Medulla oblongata (tissue), 1 donor: Measurements from ENCODE around the gene LEP.
"Not testable (repeated sequence)": the region's sequence is repeated elsewhere in the genome, so short reads cannot be mapped to it uniquely, and the experiment has no call there.

Experiments used
- DNase-seq: peaks from one replicate; pipeline ENCODE4 v3.0.0-alpha.2; 2015; ENCODE audit errors: extremely low spot score

LEP gene

DNA sequence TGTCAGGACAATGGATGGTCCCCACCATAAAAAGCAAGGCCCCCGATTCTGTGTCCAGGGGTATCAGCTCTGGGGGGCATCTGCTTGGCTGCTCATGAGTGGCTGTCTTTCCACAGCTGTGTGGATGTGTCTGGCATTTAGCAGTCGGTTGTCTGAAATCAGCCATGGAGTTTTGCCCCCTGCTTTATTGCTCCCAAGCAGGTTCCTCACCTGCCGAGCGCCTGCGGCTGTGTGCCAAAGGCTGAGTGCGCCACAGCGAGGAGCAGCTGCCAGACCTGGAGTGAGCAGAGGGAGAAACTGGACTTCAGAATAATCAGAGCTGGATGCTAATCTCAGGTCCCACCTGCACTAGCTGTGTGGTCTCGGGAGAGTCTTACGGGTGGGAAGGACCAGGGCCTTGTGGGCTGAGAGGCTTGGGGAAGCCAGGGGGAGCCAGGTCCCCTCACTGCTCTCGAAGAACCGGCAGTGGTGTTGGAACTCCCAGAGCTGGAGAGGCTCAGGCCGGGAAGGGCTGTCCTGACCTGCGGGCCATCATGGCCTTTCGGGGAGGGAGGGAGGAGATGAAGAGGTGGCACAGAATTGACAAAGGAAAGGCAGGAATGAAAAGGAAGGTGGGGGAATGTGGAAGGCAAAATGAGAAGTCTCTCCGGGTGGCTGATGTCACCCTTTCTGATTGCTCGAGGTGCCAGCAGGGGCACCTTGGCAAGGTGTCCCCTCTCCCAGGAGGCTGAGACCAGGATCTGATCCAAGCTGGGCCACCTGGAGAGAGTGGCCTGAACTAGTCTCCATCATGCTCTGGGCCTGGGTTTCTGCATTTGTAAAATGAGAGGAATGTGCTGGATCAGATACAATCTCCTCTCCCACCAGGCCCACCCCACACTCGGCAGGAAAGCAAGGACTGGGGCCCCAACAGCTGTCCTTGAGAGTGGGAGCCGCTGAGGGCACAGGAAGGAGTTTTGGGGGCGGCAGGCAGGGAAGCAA, 30.2 kb upstream of the LEP start:
- DNase-seq: no peak

DNA sequence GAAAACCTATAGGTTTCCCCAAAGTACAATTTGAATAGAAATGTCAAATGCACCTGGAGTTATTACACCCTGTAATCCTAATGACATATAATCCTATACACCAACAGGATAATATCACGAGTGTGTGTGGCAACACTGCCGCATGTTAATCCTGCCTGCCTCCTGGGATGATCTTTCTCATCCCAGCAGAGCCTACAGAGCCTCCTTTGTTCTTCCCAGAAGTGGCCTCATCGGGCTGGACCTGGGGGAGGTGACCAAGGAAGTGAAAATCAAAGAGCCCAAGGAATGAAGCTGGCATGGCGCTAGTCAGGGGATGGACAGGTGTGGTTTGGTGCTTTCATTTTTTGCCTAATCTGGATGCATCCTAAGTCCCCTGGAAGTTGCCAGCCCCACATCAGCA, 29.5 kb upstream of the LEP start:
- no peak for DNase-seq

DNA sequence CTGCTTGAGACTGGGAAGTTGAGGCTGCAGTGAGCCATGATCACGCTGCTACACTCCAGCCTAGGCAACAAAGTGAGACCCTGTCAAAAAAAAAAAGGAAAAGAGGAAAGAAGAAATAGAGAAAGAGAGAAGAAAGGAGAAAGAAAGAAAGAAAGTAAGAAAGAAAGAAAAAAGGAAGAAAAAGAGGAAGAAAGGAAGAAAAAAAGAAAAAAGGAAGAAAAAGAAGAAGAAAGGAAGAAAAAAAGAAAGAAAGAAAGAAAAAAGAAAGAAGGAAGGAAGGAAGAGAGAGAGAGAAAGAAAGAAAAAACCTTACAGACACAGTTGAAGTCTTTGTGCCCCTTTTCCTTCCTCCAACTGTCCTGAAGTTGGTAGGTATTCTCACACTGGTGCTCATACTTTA, 26.6 kb upstream of the LEP start:
- no peak for DNase-seq

DNA sequence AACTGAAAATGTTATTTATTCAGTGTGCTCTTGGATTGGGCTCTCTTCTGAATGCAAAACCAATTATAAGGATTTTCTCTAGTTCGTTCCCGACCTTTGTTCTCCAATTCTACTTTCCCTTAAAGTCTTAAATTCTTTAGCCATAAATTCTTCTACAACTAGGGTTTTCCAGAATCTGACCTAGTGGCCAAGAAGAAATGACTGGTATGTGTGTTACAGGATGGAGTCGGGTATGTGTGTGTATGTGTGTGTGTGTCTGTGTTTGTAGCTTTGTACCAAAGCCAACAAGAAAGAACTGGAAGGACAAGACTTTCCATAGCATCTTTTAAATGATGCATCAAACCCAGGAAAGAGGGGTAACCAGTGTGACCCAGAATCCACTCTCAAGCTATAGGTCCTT, 25.8 kb upstream of the LEP start:
- no peak for DNase-seq

DNA sequence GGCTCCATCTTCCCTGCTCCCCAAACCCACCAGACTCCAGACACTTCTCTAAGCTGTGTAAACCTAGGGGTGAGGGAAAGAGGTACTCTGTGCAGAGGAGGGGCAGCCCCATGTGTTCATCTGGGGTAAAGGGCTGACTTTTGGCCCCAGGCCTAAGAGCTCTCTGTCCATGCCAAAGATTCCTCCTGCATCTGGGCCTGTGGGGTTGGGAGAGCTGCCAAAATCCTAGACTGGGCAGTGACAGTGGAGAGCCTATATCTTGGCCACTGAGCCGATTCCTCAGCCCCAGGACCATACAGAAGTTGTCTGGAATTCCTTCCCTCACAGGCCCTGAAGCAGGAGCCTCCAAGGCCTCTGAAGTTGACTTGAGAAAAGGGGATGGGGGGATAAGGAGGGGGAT, 25.3 kb upstream of the LEP start:
- DNase-seq: no peak

DNA sequence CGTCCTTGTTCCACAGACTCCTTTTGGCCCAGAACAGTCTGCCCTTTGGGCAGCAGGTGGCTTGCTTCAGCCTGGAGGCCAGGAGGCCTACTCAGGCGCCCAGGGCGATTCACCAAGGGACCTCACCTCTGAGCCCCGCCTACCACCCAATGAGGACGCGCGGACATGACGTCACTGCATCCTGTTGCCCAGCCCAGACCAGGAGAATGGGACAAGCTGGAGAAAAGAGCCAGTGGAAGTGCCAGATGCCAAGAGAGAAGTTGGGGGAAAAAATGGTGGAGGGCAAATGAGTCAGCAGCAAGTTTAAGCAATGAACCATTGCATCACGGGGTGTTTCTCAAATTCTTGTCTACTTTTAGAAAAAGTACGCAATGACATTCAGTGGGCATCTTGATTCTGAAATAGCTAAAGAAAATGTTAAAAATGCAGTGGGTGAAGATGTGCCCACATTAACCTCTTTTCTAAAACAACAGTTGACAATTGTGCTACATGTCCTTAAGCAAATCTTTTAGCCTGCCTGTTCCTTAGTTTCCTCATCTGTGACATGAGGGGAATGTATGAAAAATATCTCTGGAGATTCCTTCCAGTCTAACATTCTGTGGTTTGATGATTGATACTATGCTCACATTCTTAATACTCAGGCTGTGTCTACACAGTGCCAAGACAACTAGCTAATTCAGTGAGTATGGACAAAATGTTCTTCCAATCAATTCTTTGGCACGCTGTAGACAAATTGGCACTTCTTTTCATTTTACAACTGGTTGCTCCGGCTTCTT, 23.9 kb upstream of the LEP start:
- DNase-seq: no peak

DNA sequence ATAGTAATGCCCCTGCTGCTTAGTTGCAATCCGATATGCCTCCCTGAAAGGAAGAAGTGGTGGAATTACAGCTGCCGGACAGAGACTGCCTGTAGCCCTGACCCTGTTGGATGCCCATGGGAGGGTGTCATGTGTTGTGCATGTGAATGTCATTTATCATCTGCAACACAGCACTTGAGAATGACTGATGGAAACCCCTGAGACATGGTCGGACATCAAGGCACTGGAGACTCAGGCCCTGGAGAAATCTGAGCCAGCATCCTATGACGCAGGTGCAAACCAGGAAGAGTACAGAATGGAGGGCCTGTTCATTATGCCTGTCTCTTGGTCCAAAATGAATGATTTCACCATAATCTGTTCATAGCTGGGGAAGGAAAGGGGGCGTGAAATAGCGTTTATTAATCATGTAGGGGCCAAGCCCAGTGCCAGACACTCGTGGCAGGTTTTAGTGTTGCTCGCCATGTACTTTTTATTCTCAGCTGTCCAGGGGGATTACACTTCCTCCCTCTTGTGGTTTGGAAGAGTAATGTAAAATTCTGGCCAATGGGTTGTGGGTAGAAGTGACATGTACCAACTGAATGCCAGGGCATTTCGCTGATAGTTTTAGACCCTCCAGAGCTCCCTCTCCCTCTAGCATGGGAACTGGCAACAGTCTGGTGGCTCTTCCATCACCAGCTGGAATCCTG, 23.0 kb upstream of the LEP start:
- no peak for DNase-seq

DNA sequence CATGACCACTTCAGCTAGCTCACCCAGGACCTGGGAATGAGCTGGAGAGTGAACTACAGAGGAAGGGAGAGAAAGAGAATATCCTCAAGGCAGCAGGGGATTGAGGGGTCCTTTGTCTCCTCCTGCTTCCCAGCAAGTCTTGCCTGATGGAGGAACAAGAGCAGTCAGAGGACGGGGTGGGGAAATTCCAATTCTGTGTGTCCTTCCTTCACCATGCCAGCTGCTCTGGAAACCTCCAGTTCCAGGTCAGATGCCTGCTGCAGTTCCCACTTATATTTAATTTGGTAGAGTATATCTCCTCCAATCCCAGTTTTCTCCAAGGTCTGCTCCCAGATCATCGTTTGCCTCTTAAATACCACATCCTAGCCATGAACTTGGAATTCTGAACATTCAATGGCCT, 21.4 kb upstream of the LEP start:
- no peak for DNase-seq

DNA sequence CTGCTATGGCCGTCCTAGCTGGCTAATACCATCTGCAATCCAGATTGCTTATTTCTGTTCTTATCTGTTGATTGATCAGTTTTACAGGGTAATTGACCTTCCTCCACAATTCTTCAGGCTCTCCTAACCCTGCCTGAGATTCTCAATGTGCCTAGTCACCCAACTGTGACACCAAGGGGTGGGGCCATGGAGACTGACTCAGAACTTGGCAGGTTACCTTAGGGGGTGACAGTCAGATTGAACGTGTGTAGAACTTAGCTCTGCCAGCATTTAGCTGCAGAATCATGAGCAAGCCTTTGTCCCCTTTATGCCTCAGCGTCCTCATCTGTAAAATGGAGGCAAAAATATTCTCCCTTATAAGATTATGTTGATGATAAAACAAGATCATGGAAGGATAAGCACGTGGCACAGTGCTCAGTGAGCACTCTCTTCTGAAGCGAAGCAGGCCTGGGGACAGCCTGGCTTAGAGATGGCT, 19.1 kb upstream of the LEP start:
- no peak for DNase-seq

DNA sequence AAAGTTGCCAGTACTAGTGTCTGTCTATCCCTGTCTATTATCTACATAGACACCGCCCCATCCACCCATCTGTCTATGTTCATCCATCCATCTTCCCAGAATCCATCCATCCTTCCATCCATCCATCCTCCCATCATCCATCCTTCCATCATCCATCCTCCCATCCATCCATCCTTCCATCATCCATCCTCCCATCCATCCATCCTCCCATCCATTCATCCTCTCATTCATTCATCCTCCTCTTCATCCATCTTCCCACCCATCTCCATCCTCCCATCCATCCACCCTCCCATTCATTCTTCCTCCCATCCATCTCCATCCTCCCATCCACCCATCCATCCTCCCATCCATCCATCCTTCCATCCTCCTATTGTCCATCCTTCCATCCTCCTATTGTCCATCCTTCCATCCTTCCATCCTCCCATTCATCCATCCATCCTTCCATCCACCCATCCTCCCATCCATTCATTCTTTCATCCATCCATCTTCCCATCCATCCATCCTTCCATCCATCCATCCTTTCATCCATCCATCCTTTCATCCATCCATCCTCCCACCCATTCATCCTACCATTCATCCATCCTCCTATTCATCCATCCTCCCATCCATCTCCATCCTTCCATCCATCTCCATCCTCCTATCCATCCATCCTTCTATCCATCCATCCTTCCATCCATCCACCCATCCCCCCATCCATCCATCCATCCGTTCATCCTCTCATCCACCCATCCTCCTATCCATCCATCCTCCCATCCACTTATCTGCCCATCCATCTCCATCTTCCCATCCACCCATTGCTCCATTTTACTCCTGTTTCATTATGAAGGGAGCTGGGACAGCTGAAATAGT, 14.7 kb upstream of the LEP start:
- DNase-seq: no peak

DNA sequence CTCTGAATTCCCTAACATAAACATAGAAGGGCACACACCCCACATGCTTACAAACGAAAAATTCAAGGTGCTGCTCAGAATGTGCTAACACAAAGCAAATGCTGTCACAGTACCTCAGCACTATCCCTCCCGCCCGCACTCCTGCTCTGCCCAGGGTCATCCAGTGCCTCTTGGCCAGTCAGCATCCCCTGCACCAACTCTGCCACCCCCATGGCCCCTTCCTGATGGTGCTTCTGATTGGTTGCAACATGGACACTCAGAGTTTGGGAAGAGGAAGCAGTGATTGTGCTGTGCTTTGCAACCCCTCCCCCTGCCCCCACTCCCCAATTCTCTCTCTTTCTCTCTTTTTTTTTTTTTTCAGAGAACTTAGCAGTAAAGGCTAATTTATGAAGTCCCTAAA, 13.8 kb upstream of the LEP start:
- DNase-seq: no peak

DNA sequence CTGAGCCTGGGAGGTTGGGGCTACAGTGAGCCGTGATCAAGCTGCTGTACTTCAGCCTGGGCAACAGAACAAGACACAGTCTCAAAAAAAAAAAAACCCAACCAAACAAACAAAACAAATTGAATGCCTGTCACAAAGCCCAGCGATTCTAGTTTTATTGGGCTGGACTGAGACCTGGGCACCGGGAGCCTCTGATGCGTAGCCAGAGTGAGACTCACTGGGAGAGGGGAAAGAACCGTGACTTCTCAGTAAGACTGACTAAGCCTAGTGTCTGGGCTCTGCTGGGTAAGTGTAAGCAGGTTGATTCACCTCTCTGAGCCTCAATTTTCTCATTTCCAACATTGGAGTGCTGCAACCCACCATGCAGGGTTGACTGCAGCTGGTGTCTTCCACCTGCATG, 10.1 kb upstream of the LEP start:
- DNase-seq: no peak

DNA sequence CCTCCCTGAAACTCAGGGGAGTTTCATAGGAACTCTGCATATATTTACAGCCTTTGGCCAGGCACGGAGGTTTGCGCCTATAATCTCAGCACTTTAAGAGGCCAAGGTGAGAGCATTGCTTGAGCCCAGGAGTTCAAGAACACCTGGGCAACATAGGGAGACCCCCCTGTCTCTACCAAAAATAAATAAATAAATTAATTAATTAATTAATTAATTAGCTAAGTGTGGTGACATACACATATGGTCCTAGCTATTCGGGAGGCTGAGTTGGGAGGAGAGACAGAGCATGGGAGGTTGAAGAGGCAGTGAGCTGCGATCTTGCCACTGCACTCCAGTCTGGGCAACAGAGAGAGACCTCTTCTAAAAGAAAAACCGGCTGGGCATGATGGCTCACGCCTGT, 9.4 kb upstream of the LEP start:
- DNase-seq: no peak

DNA sequence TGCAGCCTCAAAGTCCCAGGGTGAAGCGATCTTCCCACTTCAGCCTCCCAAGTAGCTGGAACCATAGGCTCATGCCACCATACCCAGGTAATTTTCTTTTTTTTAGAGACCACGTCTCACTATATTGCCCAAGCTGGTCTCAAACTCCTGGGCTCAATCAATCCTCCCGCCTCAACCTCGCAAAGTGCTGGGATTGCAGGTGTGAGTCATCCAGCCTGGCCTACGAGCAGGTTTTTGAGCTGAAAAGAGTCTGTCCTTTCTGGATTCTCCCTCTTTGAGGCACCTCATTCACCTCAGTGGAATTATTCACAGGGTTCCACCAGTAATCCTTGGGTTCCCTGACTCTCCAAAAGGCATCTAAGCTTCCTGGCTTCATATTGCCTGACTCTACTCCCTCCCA, 7.6 kb upstream of the LEP start:
- no peak for DNase-seq

DNA sequence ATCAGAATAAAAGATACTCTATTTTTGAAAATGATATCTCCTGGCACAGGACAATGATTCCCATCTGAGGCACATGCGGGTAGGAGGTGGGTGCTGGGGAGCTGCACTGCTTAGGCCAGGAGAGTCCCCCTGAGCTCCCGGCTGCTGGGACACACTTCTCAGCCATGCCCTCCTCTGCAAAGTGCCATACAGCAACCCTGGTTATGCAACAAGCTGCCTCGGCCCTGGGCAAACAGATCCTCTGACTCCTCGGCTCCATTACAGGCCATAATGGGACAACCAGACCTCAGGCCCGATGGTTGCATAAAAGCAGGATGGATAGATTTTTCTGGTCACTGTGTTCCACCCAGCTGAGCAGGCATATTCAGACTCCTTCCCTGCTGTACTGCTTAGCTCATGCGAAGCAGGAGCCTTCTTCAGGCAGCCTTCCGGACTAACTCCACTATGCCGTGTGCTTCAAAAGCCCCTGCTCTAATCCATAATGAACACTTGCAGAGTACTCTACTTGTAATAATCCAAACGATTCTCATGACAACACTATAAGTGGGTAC, 6.5 kb upstream of the LEP start:
- DNase-seq: no peak

DNA sequence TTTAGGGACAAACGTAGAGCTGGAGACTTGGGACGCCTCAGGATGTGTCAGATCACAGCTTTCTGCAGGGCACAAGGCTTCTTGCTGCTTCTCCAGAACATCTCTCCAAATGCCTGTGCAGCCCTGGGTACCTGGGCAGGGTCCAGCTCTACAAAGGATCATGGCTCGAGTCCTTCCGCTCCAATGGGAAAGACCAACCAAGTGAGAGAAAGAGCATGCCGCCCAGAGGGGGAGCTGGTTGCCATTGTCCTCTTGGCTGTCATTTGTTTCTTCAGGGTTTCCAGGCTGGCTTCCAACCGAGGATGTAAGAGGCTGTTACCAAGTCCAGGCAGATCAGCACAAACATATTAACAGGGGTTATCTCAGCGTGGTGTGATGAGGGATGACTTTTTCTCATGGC, 5.6 kb upstream of the LEP start:
- DNase-seq: peak; percentile 66

DNA sequence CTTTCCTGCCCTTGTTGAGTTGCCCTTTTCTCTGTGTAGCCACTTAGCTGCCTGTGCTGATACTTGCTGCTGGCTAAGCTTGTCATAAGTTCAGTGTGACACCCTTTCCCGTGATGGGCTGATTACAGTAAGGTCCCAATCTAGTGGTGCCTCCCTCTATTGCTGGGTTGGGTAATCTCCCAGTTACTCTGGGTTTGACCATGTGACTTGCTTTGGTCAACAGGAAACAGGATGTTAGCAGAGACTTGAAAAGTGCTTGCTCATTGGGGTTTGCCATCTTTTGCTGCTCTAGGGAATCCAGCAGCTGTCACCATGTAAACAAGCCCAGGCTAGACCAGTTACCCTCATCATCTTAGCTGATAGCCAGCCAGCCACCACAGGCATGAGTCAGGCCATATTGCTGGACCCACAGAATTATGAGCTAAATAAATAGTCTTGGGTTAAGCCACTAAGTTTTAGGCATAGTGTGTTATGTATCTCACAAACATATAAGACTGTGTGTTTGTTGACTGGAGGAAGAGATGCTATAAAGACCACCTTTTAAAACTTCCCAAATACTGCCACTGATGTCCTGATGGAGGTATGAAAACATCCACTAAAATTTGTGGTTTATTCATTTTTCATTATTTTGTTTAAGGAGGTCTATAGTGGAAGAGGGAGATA, 4.0 kb upstream of the LEP start:
- DNase-seq: no peak

DNA sequence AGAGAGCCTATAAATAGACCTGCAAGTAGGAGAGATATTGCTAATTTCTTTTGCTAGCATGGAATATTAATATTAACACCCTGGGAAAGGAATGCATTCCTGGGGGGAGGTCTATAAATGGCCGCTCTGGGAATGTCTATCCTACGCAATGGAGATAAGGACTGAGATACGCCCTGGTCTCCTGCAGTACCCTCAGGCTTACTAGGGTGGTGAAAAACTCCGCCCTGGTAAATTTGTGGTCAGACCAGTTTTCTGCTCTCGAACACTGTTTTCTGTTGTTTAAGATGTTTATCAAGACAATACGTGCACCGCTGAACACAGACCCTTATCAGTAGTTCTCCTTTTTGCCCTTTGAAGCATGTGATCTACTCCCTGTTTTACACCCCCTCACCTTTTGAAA, 1.9 kb upstream of the LEP start:
- not testable (repeated sequence) for DNase-seq

DNA sequence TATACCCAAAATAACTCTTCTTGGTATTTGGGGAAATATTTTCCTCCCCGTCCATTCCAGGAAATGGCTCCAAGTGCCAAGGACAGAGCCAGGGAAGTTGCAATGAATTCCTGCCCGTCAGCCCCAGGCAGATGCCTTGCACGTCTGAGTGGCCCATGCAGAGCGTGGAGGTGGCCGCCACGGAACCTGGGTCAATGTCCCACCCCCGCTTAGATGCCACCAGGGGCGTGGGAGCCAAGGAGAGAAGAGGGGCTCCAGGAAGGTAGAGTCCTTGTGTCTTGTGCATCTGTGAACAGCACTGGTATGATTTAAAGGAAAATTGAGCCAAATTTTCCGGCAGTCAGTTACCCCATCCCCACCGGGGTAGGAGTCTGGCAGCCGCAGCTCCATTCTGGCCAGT, 1.6 kb downstream of the LEP start:
- DNase-seq: no peak

DNA sequence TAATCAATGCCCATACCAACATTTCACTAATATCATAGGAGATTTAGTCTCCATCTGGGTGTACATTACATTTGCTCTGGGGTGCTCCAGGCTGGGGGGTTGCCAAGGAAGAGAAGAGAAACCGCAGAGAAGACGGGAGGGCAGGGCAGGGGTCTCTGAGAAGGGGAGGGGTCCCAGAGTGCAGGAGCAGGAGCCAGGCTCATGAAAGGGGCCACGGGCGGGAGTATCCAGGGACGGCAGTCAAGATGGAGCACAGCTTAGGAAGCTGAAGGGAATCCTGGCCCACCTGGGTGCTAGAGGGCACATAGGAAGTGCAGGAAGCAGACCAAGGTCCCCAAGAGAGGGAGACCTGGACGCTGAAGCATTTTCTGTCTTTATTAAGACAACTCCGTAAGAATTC, 2.2 kb downstream of the LEP start:
- no peak for DNase-seq

DNA sequence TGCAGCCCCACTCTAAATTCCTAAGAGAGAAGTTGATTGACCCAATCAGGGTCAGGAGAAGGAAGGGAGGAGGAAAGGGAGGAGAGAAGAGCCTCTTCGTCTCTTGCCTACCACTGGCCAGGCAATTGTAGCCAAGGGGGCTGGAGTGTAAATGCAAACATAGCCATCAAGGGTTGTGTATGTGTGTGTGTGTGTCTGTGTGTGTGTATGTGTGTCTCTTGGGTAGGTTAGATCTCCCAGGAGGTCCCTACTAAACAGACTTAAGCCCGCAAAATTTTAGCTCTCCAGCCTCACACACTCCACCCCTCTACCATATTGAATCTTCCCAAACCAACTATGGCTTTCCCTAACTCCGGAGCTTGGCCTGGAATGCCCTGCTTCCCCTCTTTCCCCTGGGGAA, 3.8 kb downstream of the LEP start:
- no peak for DNase-seq
